HG02798 (cell line): ENCODE data around the gene AK4.
"Not testable (repeated sequence)": the region's sequence is repeated elsewhere in the genome, so short reads cannot be mapped to it uniquely, and the experiment has no call there.

Source experiments
- ATAC-seq: cut with Tn5 transposase; IDR thresholded peaks from one replicate; pipeline ENCODE4 v1.9.1; 2021; ENCODE audit warnings: mild to moderate bottlenecking; ENCODE audit not compliant: unreplicated experiment, poor library complexity

Gene AK4

GRCh38 chr1:65150108-65150463 is 2.1 kb downstream of the AK4 start:
- ATAC-seq = no peak

GRCh38 chr1:65150583-65151263 is 2.7 kb downstream of the AK4 start:
- ATAC-seq = no peak

GRCh38 chr1:65151641-65152040 is 3.6 kb downstream of the AK4 start:
- ATAC-seq = no peak

- ATAC-seq = no peak
Measured at GRCh38 chr1:65153635-65154034, 5.6 kb downstream of the AK4 start.

DNA sequence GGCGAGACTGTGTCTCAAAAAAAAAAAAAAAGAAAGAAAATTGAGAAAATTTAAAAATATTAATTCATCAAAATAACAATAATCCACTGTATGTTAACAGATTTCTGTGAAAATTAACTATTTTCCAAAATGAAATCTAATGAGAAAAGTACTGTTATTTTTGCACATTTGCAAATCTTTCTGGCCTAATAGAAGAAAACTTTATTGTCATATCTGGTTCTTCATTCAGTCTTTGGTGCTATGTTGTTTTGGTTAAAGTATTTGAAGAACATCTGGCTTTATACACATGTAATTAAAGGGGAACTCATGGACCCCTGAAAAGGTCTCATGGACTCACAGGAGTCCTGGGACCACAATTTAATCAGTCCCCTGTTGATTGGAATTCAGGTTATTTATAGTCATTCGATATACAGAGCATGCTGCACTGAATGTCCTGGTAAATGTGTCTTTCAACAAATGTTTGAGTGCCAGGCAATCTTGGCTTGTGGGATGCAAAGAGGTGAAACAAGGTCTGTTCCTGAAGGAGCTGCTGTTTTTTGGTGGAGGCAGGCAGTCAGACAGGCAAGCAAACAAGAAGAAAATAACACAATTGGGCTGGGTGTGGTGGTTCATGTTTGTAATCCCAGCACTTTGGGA is 9.0 kb downstream of the AK4 start:
- no peak for ATAC-seq

GRCh38 chr1:65157546-65157941 is 9.5 kb downstream of the AK4 start:
- no peak for ATAC-seq

- not testable (repeated sequence) for ATAC-seq
Measured at GRCh38 chr1:65159291-65159688, 11.3 kb downstream of the AK4 start.

DNA sequence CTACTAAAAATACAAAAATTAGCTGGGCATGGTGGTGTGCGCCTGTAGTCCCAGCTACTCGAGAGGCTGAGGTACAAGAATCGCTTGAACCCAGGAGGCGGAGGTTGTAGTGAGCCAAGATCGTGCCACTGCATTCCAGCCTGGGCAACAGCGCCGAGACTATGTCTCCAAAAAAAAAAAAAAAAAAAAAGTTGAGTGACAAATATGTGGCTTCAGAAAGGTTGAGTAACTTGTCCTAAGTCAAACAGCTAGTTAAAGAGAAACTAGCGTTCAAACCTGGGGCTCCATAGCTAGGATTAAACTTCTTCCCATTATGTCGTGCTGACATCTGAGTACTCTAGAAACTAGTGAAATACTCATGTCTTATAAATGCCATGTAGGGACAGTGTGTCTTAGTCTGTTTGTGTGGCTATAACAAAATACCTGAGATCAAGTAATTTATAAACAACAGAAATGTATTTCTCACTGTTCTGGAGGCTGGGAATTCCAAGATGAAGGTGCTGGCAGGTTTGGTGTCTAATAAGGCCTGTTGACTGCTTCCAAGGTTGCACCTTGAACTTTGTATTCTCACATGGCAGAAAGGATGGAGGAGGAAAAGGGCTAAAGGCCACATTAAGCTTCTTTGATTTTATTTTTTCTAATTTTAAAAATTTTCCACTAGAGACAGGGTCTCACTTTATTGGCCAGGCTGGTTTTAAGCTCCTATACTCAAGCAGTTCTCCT is 12.0 kb downstream of the AK4 start:
- ATAC-seq = no peak

GRCh38 chr1:65163201-65163805 is 15.3 kb downstream of the AK4 start:
- no peak for ATAC-seq

DNA sequence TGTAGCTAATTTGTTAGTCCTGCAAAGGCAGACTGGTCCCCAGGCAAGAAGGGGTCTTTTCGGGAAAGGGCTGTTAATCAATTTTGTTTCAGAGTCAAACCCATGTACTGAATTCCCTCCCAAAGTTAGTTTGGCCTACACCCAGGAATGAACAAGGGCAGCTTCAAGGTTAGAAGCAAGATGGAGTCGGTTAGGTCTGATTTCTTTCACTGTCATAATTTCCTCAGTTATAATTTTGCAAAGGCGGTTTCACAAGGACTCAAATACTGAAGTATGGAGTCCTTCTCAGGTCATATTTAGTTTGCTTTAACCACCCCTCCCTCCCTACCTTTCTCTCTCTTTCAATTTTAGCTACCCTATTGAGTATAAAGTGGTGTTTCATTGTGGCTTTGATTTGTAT is 16.1 kb downstream of the AK4 start:
- ATAC-seq = not testable (repeated sequence)

- no peak for ATAC-seq
Measured at GRCh38 chr1:65164633-65165032, 16.6 kb downstream of the AK4 start.

- ATAC-seq = peak; percentile 82
Measured at GRCh38 chr1:65165269-65165993, 17.4 kb downstream of the AK4 start.

DNA sequence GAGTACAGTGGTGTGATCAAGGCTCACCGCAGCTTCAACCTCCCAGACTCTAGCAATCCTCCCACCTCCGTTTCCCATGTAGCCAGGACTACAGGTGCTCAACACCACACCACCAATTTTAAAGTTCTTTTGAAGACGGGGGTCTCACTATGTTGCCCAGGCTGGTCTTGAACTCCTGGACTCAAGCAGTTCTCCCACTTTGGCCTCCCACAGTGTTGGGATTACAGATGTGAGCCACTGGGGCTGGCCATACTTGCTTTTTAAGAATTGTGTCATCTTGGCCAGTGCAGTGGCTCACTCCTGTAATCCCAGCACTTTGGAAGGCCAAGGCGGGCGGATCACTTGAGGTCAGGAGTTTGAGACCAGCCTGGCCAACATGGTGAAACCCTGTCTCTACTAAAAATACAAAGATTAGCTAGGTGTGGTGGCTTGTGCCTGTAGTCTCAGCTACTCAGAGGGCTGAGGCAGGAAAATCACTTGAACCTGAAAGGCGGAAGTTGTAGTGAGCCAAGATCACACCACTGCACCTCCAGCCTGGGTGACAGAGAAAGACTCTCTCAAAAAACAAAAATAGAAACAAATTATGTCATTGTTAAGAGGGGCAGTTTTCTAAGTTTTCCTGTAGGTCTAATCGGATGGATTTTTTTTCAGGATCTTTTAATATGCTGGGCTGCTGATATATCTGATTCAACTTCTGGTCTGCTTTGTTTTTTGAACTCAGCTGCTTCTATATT is 18.7 kb downstream of the AK4 start:
- ATAC-seq = peak; percentile 64

- no peak for ATAC-seq
Measured at GRCh38 chr1:65167586-65168242, 19.7 kb downstream of the AK4 start.

DNA sequence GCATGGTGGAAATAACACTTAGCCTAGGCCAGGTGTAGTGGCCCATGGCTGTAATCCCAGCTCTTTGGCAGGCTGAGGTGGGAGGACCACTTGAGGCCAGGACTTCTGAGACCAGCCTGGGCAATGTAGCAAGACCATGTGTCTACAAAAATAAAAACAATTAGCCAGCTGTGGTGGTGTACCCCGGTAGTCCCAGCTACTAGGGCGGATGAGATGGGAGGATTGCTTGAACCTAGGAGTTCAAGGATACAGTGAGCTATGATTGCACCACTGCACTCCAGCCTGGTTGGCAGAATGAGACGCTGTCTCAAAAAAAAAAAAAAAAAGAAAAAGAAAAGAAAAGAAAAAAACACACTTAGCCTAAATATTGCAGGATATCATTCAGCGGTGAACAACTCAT is 20.9 kb downstream of the AK4 start:
- ATAC-seq = no peak

- ATAC-seq = no peak
Measured at GRCh38 chr1:65170511-65171142, 22.6 kb downstream of the AK4 start.

GRCh38 chr1:65172936-65173690 is 25.1 kb downstream of the AK4 start:
- no peak for ATAC-seq

- ATAC-seq = peak; percentile 87
Measured at GRCh38 chr1:65174585-65174984, 26.6 kb downstream of the AK4 start.
